ENCODE results near the gene TMEM209.
A peak's percentile ranks its signal among the peaks of the same experiment; 100 is the strongest.
"Not testable (repeated sequence)": the region's sequence is repeated elsewhere in the genome, so short reads cannot be mapped to it uniquely, and the experiment has no call there.

Gene TMEM209

GRCh38 chr7:130141884-130142653 lies 63.1 kb downstream of the TMEM209 start:
- DNase-seq: no peak

- no peak for DNase-seq
Measured at GRCh38 chr7:130141161-130141883, 63.9 kb downstream of the TMEM209 start.

DNA sequence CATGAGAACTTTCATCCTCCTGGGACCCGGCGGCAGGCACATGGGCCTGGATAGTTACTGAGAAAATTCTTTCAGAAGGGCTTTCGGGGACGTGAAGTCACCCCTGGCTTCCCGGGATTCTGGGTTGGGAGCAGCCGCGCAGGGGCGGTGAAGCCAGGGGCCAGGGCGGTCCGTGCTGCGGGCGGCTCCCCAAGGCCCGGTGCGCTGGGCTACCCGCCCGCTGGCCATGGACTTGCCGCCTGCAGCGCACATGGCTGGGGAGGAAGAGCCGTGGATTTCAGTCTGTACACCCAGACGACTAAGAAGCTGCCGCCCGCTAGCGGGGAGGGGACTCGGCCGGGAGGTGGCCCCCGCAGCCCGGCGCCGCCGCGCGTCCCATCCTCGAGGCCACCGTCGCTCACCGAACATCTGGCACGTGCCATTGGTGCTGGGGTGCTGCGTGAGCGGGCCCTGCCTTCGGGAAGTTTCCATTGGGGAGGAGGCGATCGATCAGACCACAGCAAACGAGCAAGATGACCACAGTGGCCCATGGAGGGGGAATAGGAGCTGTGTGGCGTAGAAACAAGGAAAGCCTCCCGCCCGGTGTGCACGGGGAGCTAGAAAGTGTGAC lies 64.5 kb downstream of the TMEM209 start:
- DNase-seq: no peak

DNA sequence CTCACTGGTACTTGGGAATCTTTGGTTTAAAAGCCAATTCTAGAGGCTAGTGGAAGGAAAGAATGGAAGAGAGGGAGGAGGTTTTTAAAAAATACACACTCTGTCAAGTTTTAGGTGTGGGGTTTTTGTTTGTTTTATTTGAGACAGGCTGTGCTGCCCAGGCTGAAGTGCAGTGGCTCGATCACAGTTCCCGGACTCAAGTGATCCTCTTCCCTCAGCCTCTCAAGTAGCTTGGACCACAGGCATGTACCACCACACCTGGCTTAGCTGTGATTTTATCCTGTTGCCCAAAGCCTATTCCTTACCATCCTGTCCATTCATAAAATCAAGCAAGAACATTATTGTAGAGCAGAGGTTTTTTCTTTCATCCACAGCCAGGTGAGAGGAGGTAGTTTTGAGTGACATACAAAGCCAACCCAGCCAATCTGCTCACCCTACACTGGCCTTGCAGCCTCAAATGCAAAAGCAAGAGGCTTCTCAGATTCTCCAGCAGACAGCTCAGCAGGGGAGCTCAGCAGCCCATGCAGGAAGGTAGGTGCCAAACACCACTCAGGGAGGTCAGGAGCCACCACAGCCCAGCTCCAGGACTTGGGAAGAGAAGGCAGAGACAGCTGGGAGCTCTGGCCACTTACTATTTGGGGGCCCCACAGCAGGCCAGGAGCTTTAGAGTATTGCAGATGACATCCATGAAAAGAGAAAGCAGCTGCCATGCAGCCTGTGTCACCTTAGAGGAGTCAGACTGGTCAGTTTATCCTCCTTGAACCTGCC lies 65.8 kb downstream of the TMEM209 start:
- DNase-seq: no peak

GRCh38 chr7:130137207-130137606 lies 68.0 kb downstream of the TMEM209 start:
- no peak for DNase-seq

DNA sequence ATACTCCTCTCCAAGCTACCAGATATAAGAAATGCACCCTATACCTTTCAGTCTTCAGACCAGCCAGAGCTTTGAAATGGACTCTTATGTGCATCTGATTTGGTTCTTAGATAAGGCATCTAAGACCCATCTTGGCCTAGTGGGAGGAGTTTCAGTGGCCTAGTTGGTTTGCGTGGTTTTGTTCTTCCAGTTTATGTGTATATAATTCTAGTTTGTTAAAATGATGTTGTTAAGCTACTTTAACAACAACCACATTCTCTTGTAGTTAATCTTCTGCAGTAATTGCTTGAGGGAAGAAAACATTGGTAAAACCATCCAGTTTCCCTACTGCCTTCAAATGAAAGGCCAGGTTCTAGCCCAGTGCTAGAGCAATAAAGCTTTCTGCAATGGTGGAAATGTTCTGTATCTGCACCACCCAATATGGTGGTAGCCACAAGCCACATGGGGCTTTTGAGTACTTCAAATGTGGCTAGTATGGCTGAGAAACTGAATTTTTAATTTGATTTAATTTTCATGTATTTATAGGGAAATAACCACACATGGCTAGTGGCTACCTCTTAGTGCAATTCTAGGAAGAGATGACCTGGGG lies 68.5 kb downstream of the TMEM209 start:
- DNase-seq: no peak

GRCh38 chr7:130135208-130136205 lies 69.7 kb downstream of the TMEM209 start:
- DNase-seq: no peak

- no peak for DNase-seq
Measured at GRCh38 chr7:130134726-130135125, 70.5 kb downstream of the TMEM209 start.

- no peak for DNase-seq
Measured at GRCh38 chr7:130134106-130134636, 71.0 kb downstream of the TMEM209 start.

- DNase-seq: no peak
Measured at GRCh38 chr7:130133029-130133782, 72.0 kb downstream of the TMEM209 start.

GRCh38 chr7:130131964-130132875 lies 73.0 kb downstream of the TMEM209 start:
- peak; percentile 87 for DNase-seq

DNA sequence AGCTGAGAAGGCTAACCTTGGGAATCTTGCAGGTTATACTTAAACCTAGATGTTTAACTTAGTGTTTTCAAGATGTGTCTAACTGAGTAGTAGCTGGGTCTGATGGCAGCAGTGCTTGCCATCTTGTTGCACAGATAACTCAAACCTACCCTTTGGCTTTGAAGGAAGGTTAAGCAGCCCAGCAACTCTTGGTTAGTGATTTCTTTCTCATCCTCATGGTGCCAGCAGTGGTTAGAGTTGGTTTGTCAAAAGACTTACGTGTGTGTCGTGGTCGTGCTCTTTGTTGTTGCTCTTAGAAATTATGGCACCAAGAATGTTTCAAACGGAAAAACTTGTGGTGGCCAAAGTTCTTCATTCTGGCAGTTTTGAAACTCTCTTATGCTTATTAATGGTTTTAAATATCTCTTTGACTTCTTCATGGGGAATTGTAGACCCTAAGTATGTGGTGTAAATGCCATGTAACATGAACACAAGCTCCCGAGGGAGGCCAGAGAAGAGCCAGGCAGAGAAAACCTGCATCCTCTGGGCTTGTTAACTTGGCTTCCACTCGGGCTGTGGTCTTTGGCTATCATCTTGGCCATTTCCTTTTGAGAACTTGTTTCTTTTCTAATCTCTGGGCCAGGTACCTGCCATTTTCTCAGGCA lies 73.9 kb downstream of the TMEM209 start:
- no peak for DNase-seq

DNA sequence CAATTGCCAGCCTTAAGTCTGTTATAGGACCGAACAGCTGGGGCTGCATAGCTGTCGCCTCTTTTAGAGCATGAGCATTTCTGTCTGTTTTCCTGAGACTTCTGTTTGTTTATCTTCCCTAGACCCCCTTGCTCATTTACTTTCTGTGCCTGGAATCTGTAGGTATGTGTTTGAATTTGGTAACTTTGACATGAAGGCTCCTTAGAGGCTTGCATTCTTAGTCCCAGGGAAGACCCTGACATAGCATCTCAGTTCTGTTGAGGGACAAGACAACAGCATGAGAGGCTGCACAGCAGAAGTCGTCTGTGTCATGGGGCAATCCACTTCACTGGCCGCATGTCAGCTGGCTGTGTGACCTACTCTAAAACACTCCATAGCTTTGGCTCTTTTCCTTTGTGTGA lies 76.2 kb downstream of the TMEM209 start:
- DNase-seq: no peak

DNA sequence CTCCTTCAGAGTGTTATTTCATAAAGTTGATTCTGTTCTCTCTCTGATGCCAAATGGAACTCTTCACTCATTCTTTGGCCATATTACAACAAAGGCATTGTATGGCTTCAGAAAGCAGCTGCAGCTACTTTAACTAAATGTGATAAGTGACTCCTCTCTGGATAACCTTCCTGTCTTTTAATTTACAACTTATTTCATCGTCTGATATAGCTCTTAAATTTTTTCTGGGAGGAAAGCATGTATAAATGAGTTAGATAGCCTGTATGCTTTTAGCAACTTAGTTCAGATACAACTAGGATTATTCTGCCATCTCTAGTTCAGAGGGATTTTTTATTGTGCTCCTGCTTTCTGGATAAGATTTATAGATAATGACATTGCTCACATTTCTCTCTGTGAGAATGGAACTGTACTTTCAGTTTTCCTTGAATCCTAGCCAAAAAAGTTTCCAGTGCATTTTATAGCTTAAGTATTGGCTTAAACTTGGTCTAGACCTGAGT lies 77.3 kb downstream of the TMEM209 start:
- DNase-seq: no peak

GRCh38 chr7:130127404-130127803 lies 77.8 kb downstream of the TMEM209 start:
- no peak for DNase-seq

DNA sequence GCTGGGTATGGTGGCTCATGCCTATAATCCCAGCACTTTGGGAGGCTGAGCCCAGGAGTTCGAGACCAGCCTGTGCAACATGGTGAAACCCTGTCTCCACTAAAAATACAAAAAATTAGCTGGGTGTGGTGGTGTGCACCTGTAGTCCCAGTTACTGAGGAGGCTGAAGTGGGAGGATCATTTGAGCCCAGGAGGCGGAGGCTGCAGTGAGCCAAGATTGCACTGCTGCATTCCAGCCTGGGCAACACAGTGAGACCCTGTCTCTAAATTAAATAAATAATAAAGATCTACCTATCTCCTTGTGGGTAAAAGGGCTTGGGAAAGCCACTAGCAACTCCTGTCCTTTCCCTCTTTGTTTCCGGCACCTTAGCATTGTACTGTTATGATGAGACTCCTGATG lies 78.4 kb downstream of the TMEM209 start:
- not testable (repeated sequence) for DNase-seq

- no peak for DNase-seq
Measured at GRCh38 chr7:130124711-130125110, 80.5 kb downstream of the TMEM209 start.

GRCh38 chr7:130123501-130123900 lies 81.7 kb downstream of the TMEM209 start:
- no peak for DNase-seq

GRCh38 chr7:130118801-130119200 lies 86.4 kb downstream of the TMEM209 start:
- no peak for DNase-seq
